IMR-90 (cell line): ENCODE data around the gene TACR2. TPM values are rescaled to one million over a fixed set of nuclear protein-coding genes. Genes with fewer than 3 reads are reported as not detected.

ENCODE experiments used
- ATAC-seq: fragments of 200-7000 bp; cut with Tn5 transposase; 2 replicates; pipeline ENCODE4 v1.9.1; 2020; ENCODE audit warnings: low read depth, mild to moderate bottlenecking, moderate library complexity
- BruUV-seq: library from RNA; stranded (reverse); fragments of 400-500 nt; replicated peaks from 2 replicates; lab custom pipeline; 2021; lab: Mats Ljungman, UMichigan
- CTCF ChIA-PET: fragments of 300-600 bp; formaldehyde crosslinking; extraction: SDS; loops from one replicate; lab custom pipeline; 2021; ENCODE audit warnings: antibody characterized with exemption; lab: Yijun Ruan, JAX
- POLR2A ChIA-PET: fragments of 300-600 bp; sonication (Branson Sonifier 250); formaldehyde crosslinking; loops from one replicate; lab custom pipeline; 2022; ENCODE audit warnings: antibody characterized with exemption; ENCODE audit not compliant: unreplicated experiment; lab: Charles Lee
- DNase-seq: peaks from one replicate; pipeline ENCODE4 v3.0.0; 2013
- H2AFZ ChIP-seq: replicated peaks from 2 replicates; pipeline ENCODE3; 2013; ENCODE audit warnings: low read length, mild to moderate bottlenecking; ENCODE audit not compliant: poor library complexity
- H2AK5ac ChIP-seq: 2 replicates; pipeline ENCODE4 v1.6.1; 2013; ENCODE audit warnings: low read depth, low read length, inconsistent platforms
- H2AK9ac ChIP-seq: replicated peaks from 2 replicates; pipeline ENCODE3; 2013; ENCODE audit warnings: mild to moderate bottlenecking, low read depth, low read length, moderate library complexity; ENCODE audit not compliant: poor library complexity
- H2BK120ac ChIP-seq: 2 replicates; pipeline ENCODE4 v1.6.1; 2013; ENCODE audit warnings: low read depth, low read length, inconsistent platforms
- H2BK15ac ChIP-seq: 3 replicates; pipeline ENCODE4 v1.6.1; 2013; ENCODE audit warnings: low read depth, low read length, inconsistent platforms
- H2BK20ac ChIP-seq: 2 replicates; pipeline ENCODE4 v1.6.1; 2013; ENCODE audit warnings: low read depth, mild to moderate bottlenecking, inconsistent platforms, low read length, moderate library complexity
- H2BK5ac ChIP-seq: 2 replicates; pipeline ENCODE4 v1.6.1; 2013; ENCODE audit warnings: mild to moderate bottlenecking, low read depth, low read length, inconsistent platforms; ENCODE audit not compliant: poor library complexity, severe bottlenecking
- H3K14ac ChIP-seq: replicated peaks from 2 replicates; pipeline ENCODE4 v1.6.1; 2013; ENCODE audit warnings: low read depth, low read length, inconsistent platforms
- H3K18ac ChIP-seq: 2 replicates; pipeline ENCODE4 v1.6.1; 2013; ENCODE audit warnings: low read depth, low read length, control low read depth
- H3K23ac ChIP-seq: 2 replicates; pipeline ENCODE4 v1.6.1; 2013; ENCODE audit warnings: low read depth, low read length, inconsistent platforms
- H3K27ac ChIP-seq: 2 replicates; pipeline ENCODE4 v1.5.1; 2013; ENCODE audit warnings: mild to moderate bottlenecking, control low read depth, low read length; ENCODE audit not compliant: insufficient read depth
- H3K27me3 ChIP-seq: 2 replicates; pipeline ENCODE4 v1.6.1; 2013; ENCODE audit warnings: low read length; ENCODE audit not compliant: control insufficient read depth, insufficient read depth
- H3K36me3 ChIP-seq: 2 replicates; pipeline ENCODE4 v1.6.1; 2013; ENCODE audit warnings: low read length, mixed read lengths; ENCODE audit not compliant: control insufficient read depth, insufficient read depth
- H3K4ac ChIP-seq: 2 replicates; pipeline ENCODE4 v1.6.1; 2013; ENCODE audit warnings: low read depth, low read length, inconsistent platforms
- H3K4me1 ChIP-seq: 2 replicates; pipeline ENCODE4 v1.6.1; 2013; ENCODE audit warnings: low read length, mixed read lengths; ENCODE audit not compliant: control insufficient read depth, insufficient read depth
- H3K4me2 ChIP-seq: 2 replicates; pipeline ENCODE4 v1.6.1; 2013; ENCODE audit warnings: low read depth, mild to moderate bottlenecking, control low read depth, low read length, moderate library complexity
- H3K4me3 ChIP-seq: 2 replicates; pipeline ENCODE4 v1.5.1; 2013; ENCODE audit warnings: low read depth, mild to moderate bottlenecking, control low read depth, low read length, moderate library complexity; ENCODE audit not compliant: insufficient read depth
- H3K56ac ChIP-seq: 2 replicates; pipeline ENCODE4 v1.6.1; 2013; ENCODE audit warnings: low read length, inconsistent platforms; ENCODE audit not compliant: insufficient read depth; ENCODE audit errors: extremely low read depth
- H3K79me1 ChIP-seq, 2 experiments: 2 replicates each; pipeline ENCODE4 v1.6.1; 2013; ENCODE audit warnings: low read length in 2 of 2, inconsistent platforms in 1 of 2, low read depth in 1 of 2
- H3K9ac ChIP-seq: 2 replicates; pipeline ENCODE4 v1.6.1; 2013; ENCODE audit warnings: low read depth, low read length, control low read depth
- H3K9me1 ChIP-seq: 2 replicates; pipeline ENCODE4 v1.6.1; 2013; ENCODE audit warnings: low read length, inconsistent platforms; ENCODE audit not compliant: insufficient read depth
- H3K9me3 ChIP-seq: 2 replicates; pipeline ENCODE4 v1.6.1; 2013; ENCODE audit warnings: low read length; ENCODE audit not compliant: control insufficient read depth, insufficient read depth
- H4K20me1 ChIP-seq: 2 replicates; pipeline ENCODE4 v1.6.1; 2013; ENCODE audit warnings: low read length, inconsistent platforms; ENCODE audit not compliant: insufficient read depth
- H4K5ac ChIP-seq: 2 replicates; pipeline ENCODE4 v1.6.1; 2013; ENCODE audit warnings: mild to moderate bottlenecking, low read depth, low read length, control low read depth
- H4K8ac ChIP-seq, 2 experiments: 2 replicates each; pipeline ENCODE4 v1.6.1; 2013; ENCODE audit warnings: low read depth in 2 of 2, low read length in 2 of 2, control low read depth in 1 of 2, inconsistent platforms in 1 of 2
- H4K91ac ChIP-seq: 2 replicates; pipeline ENCODE4 v1.6.1; 2013; ENCODE audit warnings: low read depth, low read length, inconsistent platforms; ENCODE audit not compliant: insufficient read depth
- BHLHE40 ChIP-seq: fragments of 150-350 bp; IDR thresholded peaks from 2 replicates; pipeline ENCODE4 v1.6.1; 2016; ENCODE audit warnings: mild to moderate bottlenecking, low read depth, low read length
- CEBPB ChIP-seq: IDR thresholded peaks from 2 replicates; pipeline ENCODE4 v1.6.1; 2012; ENCODE audit warnings: low read depth, low read length, improper control_type of control experiment
- CTCF ChIP-seq: conservative IDR thresholded peaks from 2 replicates; pipeline ENCODE4 v1.5.1; 2012; ENCODE audit warnings: mild to moderate bottlenecking, low read depth, low read length, improper control_type of control experiment
- ELK1 ChIP-seq: fragments of 150-350 bp; IDR thresholded peaks from 2 replicates; pipeline ENCODE4 v1.6.1; 2016; ENCODE audit warnings: low read depth, mild to moderate bottlenecking, low read length, moderate library complexity, borderline replicate concordance
- FOS ChIP-seq: fragments of 150-350 bp; IDR thresholded peaks from 2 replicates; pipeline ENCODE4 v1.6.1; 2016; ENCODE audit warnings: low read depth, low read length
- MAFK ChIP-seq: IDR thresholded peaks from 2 replicates; pipeline ENCODE4 v1.6.1; 2012; ENCODE audit warnings: low read depth, low read length, improper control_type of control experiment
- MAZ ChIP-seq: IDR thresholded peaks from 2 replicates; pipeline ENCODE4 v1.6.1; 2012; ENCODE audit warnings: low read depth, mild to moderate bottlenecking, low read length, improper control_type of control experiment, moderate library complexity, borderline replicate concordance
- MXI1 ChIP-seq: IDR thresholded peaks from 2 replicates; pipeline ENCODE4 v1.6.1; 2012; ENCODE audit warnings: low read depth, mild to moderate bottlenecking, low read length, moderate library complexity, borderline replicate concordance
- NFE2L2 ChIP-seq: fragments of 150-350 bp; IDR thresholded peaks from 2 replicates; pipeline ENCODE4 v1.6.1; 2016; ENCODE audit warnings: low read depth, mild to moderate bottlenecking, low read length
- POLR2A ChIP-seq: IDR thresholded peaks from 2 replicates; pipeline ENCODE4 v1.6.1; 2012; ENCODE audit warnings: mild to moderate bottlenecking, low read depth, low read length
- RAD21 ChIP-seq: IDR thresholded peaks from 2 replicates; pipeline ENCODE4 v1.6.1; 2012; ENCODE audit warnings: low read length, improper control_type of control experiment
- RCOR1 ChIP-seq: IDR thresholded peaks from 2 replicates; pipeline ENCODE4 v1.6.1; 2012; ENCODE audit warnings: mild to moderate bottlenecking, low read length, improper control_type of control experiment; ENCODE audit not compliant: insufficient replicate concordance
- RFX5 ChIP-seq: IDR thresholded peaks from 2 replicates; pipeline ENCODE4 v1.8.0; 2012; ENCODE audit warnings: low read depth, mild to moderate bottlenecking, low read length, moderate library complexity
- SMC3 ChIP-seq: fragments of 150-350 bp; IDR thresholded peaks from 2 replicates; pipeline ENCODE4 v1.6.1; 2016; ENCODE audit warnings: low read depth, mild to moderate bottlenecking, antibody characterized with exemption, low read length, moderate library complexity
- USF2 ChIP-seq: fragments of 150-350 bp; IDR thresholded peaks from 2 replicates; pipeline ENCODE4 v1.6.1; 2017; ENCODE audit warnings: mild to moderate bottlenecking, antibody characterized with exemption, low read length, low read depth
- WGBS, 2 experiments: methylation state at CpG; one replicate each; pipeline versions ENCODE4 v1.1.5 to v1.1.7; 2013; ENCODE audit warnings: missing lambda C conversion rate in 2 of 2; ENCODE audit not compliant: insufficient read length in 1 of 2; ENCODE audit errors: extremely low coverage in 2 of 2; 5-methylcytosine and 5-hydroxymethylcytosine counted together
- dilution Hi-C: fragments of 300-500 bp; cut with HindIII; formaldehyde crosslinking; loops from one replicate; pipeline ENCODE4 v1.14.3; 2018; ENCODE audit warnings: low sequenced_read_pairs; ENCODE audit not compliant: unreplicated experiment
- in situ Hi-C: fragments of 300-500 bp; cut with MboI; formaldehyde crosslinking; loops from 3 replicates; pipeline ENCODE4 v1.14.3; 2019; ENCODE audit warnings: low sequenced_read_pairs, inconsistent platforms, mixed read lengths
- intact Hi-C: fragments of 100-400 bp; cut with micrococcal nuclease; formaldehyde crosslinking; loops from 2 replicates; pipeline ENCODE4 v1.10.0; 2022
- polyA plus RNA-seq, 3 experiments: library from polyadenylated mRNA; depleted of rRNA; stranded (reverse); fragments of >200 nt; gene quantifications; 2 replicates each; pipeline ENCODE4 v1.2.3, GENCODE V29; 2012; ENCODE audit warnings: low replicate concordance in 1 of 3
- total RNA-seq: library from RNA; depleted of rRNA; stranded (reverse); fragments of >200 nt; gene quantifications from 2 replicates; pipeline ENCODE4 v1.2.3, GENCODE V29; 2012

Gene TACR2
- total and polyA plus RNA-seq, 2 of the 4 experiments (the other 2 are of a cell fraction), result not detected

- H2BK5ac ChIP-seq, result no peak overlapping the region
- H4K20me1 ChIP-seq, result peaks cover 13% of the 10 kb centered on the region; the same call in 1 of the 2 replicates
- dilution Hi-C loops (no loop called here), intact Hi-C loops (no loop called here), in situ Hi-C loops (no loop called here)
- DNase-seq (no peak), ATAC-seq (no peak)
- H2AK5ac ChIP-seq, result no peak overlapping the region
- no peak overlapping the region for H2BK20ac ChIP-seq
- no peak overlapping the region for H2BK120ac ChIP-seq
- no peaks in the 10 kb centered on the region for H3K9me3 ChIP-seq
- no peak for TF ChIP-seq RFX5
- TF ChIP-seq ELK1, result no peak
- TF ChIP-seq RCOR1, result no peak
- TF ChIP-seq NFE2L2, result no peak
- no peak for TF ChIP-seq MAZ
- TF ChIP-seq MXI1, result no peak
- no peak for TF ChIP-seq MAFK
- no peak for TF ChIP-seq USF2
- TF ChIP-seq BHLHE40, result no peak
- no peak for TF ChIP-seq POLR2A
- no peak for TF ChIP-seq FOS
- TF ChIP-seq CEBPB, result no peak
- no peak for TF ChIP-seq SMC3
- no peak for TF ChIP-seq RAD21
- TF ChIP-seq CTCF, result no peak
- H2BK15ac ChIP-seq, result no peak overlapping the region
- 60% methylated on average over 1 of the region's 4 CpGs; no CpG with 5 or more reads in 1 of the 2 experiments for WGBS, 2 experiments
- no peak overlapping the region for H3K14ac ChIP-seq
- H4K91ac ChIP-seq, result no peak overlapping the region
- no peak overlapping the region for H3K4me2 ChIP-seq
- peak overlapping the region; percentile 23 for H2AK9ac ChIP-seq
- ChIA-PET POLR2A (no interaction called here), CTCF (no interaction called here)
- peaks cover 18% of the 10 kb centered on the region for H3K4me1 ChIP-seq
- H3K56ac ChIP-seq, result no peak overlapping the region
- H3K36me3 ChIP-seq, result peaks cover 36% of the 10 kb centered on the region
- no peaks in the 10 kb centered on the region for H3K27me3 ChIP-seq
- no peak overlapping the region for H3K4me3 ChIP-seq
- no peak overlapping the region for H3K9ac ChIP-seq
- no peak overlapping the region for H4K8ac ChIP-seq
- H3K79me1 ChIP-seq, result peaks cover 20 to 58% of the 10 kb centered on the region in 2 experiments
- no peak overlapping the region for H4K5ac ChIP-seq
- H3K27ac ChIP-seq, result no peak overlapping the region
- H3K23ac ChIP-seq, result no peak overlapping the region
- H3K9me1 ChIP-seq, result peaks cover 20% of the 10 kb centered on the region
- no TSS peak for BruUV-seq
- no peak overlapping the region for H2AFZ ChIP-seq
- H3K4ac ChIP-seq, result no peak overlapping the region
- H3K18ac ChIP-seq, result no peak overlapping the region
Measured at GRCh38 chr10:69367469-69367868, 49.2 kb downstream of the TACR2 start.
